Epithelial cell of esophagus (primary cell): ENCODE results near the gene MBOAT2.

Experiments
- DNase-seq: peaks from one replicate; pipeline ENCODE4 v3.0.0; 2010; ENCODE audit warnings: low read depth
- H3K4me3 ChIP-seq: 2 replicates; pipeline ENCODE4 v1.5.1; 2011; ENCODE audit warnings: mild to moderate bottlenecking, low read length, control low read depth
- TF ChIP-seq, protein P1 (sequence below): IDR thresholded peaks from 2 replicates; pipeline ENCODE4 v1.5.1; 2011; ENCODE audit warnings: low read depth, mild to moderate bottlenecking, low read length, control low read depth, inconsistent platforms; ENCODE audit not compliant: insufficient read depth; ENCODE audit errors: missing control alignments

MBOAT2 gene

DNA sequence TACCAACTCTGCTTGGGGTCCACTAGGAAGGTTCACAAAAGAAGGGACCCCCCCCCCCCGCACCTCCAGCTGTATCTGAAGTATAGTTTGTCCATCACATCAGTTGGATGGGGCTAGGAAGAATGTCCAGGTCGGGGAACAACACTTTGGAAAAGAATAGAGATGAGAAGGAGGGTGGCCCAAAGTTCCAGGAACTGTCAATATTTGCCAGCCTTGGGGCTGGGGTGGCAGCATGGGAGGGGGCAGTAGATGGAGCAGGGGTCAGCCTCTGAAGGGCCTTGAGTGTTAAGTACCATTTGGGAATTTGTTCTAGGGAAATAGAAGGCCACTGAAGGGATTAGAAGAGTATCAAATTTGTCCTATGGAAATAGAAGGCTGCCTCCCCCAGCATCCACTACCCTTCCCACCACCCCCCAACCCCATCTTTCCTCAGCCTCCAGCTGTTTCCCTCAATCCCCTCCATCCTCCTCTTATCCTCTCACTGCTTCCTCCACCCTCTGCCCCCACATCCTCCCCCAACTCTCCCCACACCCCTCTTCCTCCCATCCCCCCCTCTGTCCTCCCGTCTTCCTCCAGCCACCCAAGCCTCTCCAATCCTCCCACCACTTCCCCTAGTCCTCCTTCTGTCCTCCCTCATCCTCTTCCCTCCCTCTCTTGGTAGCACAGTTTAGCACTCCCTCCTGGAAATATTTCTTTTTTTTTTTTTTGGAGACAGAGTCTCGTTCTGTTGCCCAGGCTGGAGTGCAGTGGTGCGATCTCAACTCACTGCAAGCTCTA, 164.1 kb downstream of the MBOAT2 start:
- TF ChIP-seq, protein P1, sequence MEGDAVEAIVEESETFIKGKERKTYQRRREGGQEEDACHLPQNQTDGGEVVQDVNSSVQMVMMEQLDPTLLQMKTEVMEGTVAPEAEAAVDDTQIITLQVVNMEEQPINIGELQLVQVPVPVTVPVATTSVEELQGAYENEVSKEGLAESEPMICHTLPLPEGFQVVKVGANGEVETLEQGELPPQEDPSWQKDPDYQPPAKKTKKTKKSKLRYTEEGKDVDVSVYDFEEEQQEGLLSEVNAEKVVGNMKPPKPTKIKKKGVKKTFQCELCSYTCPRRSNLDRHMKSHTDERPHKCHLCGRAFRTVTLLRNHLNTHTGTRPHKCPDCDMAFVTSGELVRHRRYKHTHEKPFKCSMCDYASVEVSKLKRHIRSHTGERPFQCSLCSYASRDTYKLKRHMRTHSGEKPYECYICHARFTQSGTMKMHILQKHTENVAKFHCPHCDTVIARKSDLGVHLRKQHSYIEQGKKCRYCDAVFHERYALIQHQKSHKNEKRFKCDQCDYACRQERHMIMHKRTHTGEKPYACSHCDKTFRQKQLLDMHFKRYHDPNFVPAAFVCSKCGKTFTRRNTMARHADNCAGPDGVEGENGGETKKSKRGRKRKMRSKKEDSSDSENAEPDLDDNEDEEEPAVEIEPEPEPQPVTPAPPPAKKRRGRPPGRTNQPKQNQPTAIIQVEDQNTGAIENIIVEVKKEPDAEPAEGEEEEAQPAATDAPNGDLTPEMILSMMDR, result no peak
- no peak for DNase-seq
- H3K4me3 ChIP-seq, result no peak overlapping the region

- H3K4me3 ChIP-seq, result no peak overlapping the region
- DNase-seq, result no peak
- TF ChIP-seq, protein P1, result no peak
Measured at GRCh38 chr2:8837795-8838140, 165.7 kb downstream of the MBOAT2 start.

DNA sequence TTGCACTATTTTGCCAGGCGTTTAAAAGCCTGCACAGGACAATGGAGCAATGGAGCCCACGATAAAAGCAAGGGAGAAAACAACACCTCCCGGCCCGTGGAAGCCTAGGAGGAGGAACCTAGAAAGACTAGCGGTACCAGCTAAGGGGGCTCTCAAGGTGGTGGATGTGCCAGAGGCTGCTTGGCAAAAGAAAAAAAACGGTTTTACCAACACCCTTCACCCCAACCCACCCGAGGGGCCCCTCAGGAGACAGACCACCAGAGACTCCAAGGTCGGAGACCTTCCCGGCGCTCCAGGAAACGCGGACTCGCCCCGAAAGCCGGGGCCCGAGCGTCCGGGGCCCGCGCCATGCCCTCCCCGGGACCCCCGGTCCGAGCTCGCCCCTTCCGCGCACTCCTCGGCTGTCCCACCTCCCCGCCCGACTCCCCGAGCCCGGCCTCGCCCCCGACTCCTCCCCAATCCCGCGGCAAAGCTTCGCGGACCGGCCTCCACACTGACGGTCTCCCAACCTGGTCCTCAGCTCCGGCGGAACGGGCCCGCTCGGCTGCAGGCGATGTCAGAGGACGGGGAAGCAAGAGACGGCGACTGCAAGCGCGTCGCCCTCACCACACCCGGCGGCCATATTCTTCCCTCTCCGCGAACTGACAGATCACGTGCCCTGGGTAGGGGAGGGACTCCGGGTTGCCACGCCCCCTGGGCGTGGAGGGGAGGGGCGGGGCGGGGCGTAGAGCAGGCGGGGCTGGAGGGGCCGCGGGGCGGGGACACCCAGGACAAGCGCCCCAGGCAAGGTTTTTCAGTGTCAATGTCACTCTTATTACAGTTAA, 166.3 kb downstream of the MBOAT2 start, which contains the start of gene KIDINS220:
KIDINS220 (minus strand) TSS at position 643 of the 824 bp plus-strand sequence. CDS start 10,520 bp downstream, outside the sequence.
- TF ChIP-seq, protein P1, result no peak

GRCh38 chr2:8835279-8835678, 168.2 kb downstream of the MBOAT2 start:
- DNase-seq, result no peak
- TF ChIP-seq, protein P1, result no peak
- H3K4me3 ChIP-seq, result no peak overlapping the region

More for the DNA sequence above, 166.3 kb downstream of the MBOAT2 start, which contains the start of gene KIDINS220:
- H3K4me3 ChIP-seq, result peak within 1 kb of the TSS; percentile 81
- peak; percentile 88 for DNase-seq

DNA sequence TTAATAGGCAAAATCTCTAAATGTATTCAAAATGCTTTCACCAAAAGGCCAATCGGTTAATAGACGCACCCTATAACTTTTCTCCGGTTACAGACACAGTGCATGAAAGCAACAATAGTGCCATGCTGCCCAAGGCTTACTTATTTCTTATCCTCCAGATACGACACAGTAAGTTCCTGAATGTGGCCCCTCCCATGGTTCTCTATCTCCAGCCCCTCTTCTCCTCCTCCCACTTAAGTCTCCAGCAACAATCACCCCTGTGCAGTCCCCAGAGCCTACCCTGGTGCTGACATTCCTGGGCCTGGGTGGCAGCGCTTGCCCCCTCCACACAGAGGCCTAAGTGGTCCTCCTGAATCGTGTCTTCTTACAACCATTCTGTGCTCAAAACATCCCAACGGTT, 169.6 kb downstream of the MBOAT2 start:
- no peak for DNase-seq
- no peak overlapping the region for H3K4me3 ChIP-seq
- TF ChIP-seq, protein P1, result no peak

DNA sequence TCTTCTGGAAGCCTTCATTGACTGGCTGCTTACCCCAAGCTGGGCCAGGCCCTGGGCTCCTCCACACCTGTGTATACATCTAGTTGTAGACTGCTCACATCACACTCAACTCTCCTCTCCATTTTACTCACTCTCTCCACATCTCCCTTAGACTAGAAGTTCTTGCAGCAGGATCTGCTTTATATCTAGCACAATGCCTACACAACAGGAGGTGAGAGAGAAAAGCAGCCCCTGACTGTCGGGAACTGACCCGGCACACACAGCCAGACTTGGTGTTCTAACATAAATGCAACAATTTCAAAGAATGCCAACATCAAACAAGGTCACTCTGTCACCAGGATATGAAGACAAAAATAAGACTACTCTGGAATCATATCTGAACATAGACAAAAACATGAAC, 172.0 kb downstream of the MBOAT2 start:
- no peak overlapping the region for H3K4me3 ChIP-seq
- no peak for DNase-seq
- TF ChIP-seq, protein P1, result no peak
